A375 (cell line): ENCODE data around the gene SLIT2. TPM values are rescaled to one million over a fixed set of nuclear protein-coding genes. Genes with fewer than 3 reads are reported as not detected.

ENCODE experiments used
- total RNA-seq: library from RNA; depleted of rRNA; stranded (reverse); fragments of >200 nt; shearing (Covaris generic); gene quantifications from 2 replicates; pipeline ENCODE4 v1.2.3, GENCODE V29; 2014; rRNA removed

SLIT2 gene, protein sequence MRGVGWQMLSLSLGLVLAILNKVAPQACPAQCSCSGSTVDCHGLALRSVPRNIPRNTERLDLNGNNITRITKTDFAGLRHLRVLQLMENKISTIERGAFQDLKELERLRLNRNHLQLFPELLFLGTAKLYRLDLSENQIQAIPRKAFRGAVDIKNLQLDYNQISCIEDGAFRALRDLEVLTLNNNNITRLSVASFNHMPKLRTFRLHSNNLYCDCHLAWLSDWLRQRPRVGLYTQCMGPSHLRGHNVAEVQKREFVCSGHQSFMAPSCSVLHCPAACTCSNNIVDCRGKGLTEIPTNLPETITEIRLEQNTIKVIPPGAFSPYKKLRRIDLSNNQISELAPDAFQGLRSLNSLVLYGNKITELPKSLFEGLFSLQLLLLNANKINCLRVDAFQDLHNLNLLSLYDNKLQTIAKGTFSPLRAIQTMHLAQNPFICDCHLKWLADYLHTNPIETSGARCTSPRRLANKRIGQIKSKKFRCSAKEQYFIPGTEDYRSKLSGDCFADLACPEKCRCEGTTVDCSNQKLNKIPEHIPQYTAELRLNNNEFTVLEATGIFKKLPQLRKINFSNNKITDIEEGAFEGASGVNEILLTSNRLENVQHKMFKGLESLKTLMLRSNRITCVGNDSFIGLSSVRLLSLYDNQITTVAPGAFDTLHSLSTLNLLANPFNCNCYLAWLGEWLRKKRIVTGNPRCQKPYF (N-terminal part only)
- 1.5 and 2.9 TPM in 2 replicates for total RNA-seq

DNA sequence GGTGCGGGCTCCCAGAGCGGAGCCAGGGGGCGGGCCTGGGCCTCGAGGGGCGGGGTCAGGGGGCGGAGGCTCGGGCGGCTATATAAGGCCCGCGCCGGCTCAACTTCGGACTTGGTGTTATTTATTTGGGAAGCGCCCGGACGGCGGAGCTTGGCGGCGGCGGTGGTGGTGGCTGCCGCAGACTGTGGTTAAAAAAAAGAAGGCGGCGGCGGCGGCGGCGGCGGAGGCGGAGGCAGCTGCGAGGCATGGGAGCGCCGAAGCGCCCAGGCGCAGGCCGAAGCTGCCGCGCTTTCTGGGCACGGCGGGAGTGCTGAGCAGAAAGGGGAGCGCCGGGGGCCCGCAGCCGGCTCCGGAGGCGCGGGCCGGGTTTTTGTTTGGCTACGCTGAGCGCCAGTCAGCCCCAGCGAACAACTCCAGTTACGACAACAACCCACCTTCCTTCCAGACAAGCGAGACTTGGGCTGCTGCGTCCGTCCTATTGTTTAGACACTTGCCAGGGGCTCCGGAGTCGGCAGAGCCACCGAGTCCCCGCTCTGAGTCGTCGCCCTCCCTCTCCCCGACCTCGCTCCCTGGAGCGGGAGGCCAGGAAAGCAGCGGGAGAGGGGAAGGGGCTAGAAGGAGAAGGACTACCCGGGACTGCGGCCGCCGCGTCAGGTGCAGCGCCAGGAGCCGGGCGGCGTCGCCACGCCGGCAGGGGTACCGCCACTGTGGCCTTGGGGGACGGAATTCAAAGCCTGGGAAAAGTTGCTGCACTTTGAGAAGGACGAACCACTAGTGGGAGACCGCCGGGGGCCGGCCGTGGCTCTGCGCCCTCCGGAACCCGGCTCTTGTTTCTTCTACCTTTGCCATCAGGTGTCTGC lies at the start of gene SLIT2:
Gene SLIT2 (plus strand): TSS at position 110 of the 860 bp plus-strand sequence. CDS start 1,911 bp downstream, outside the sequence.

